GM21737 (cell line): ENCODE results near the gene TBCE.

Experiments
- ATAC-seq: cut with Tn5 transposase; IDR thresholded peaks from one replicate; pipeline ENCODE4 v1.9.1; 2021; ENCODE audit warnings: mild to moderate bottlenecking, moderate library complexity; ENCODE audit not compliant: unreplicated experiment

The TBCE gene

DNA sequence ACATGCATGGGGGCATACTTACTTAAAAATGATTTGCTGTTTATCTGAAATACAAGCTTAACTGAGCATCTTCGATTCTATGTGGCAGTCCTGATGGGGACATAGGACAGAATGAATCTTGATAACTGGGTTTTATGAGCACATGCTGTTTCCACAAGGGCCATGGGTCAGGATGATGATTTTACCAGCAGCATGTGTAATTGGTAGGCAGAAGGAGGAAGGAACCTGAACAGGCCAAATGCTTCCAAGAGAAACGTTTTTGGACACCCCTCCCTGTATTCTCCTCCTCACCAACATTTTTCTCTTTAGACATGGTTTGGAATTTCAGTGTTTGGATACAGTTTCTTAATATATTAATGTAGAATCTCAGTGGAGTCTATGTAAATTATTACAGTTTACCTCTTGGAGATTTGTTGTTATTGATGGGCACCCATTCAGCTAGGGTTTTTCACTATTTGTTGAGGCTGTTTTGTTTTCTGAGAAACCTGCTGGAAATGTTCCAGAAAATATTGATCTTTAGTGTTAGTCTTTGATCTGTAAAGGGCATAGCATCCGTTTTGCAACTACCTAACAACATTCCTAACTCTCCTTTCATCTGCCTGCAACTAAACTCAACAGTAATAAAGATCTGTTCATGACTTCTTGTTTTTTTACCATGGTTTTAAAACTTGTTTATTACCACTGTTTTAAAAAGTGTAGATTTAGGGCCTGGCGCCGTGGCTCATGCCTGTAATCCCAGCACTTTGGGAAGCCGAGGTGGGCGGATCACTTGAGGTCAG is 42.0 kb downstream of the TBCE start:
- no peak for ATAC-seq

DNA sequence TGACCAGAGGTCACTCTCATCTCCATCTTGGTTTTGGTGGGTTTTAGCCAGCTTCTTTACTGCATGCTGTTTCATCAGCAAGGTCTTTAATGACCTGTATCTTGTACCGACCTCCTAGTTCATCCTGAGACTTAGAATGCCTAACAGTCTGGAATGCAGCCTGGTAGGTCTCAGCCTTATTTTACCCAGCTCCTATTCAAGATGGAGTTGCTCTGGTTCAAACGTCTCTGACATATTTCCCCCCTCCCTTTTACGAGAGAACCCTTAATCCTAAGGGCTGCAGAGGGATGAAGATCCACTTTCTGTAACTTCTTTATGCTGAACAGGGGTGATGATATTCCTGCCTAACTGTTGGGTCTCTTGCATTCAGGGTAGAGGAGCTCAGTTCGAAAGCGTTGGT is 43.2 kb downstream of the TBCE start:
- no peak for ATAC-seq

DNA sequence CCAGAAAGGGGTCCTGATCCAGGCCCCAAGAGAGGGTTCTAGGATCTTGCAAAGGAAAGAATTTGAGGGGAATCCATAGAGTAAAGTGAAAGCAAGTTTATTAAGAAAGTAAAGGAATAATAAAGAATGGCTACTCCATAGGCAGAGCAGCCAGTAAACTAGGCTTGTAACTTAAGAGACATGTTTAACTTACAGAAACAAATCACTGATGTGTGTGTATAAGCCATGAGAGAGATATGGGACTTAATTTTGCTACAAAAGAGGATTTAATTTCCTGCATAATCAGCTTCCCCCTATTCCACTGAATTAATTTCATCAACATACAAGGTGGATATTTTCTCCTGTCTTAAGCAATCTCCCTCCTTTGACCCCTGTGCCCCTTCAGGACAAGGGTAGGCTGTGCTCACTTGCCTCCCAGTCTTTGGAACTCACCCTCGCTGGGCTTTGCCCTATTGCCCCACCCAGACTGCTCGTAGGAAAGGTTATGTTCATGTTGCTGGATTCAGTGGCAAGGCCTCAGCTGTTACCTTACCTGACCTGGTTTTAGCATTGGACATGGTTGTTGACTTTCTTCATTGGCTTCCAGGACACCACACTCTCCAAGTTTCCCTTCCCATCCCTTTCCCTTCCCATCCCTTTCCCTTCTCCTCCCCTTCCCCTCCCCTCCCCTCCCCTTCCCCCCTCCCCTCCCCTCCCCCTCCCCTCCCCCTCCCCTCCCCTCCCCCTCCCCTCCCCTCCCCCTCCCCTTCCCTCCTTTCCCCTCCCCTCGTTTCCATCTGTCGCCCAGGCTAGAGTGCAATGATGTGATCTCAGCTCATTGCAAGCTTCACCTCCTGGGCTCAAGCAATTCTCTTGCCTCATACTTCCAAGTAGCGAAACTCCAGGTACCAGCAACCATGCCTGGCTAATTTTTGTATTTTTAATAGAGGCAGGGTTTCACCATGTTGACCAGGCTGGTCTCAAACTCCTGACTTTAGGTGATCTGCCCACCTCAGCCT is 44.6 kb downstream of the TBCE start:
- no peak for ATAC-seq

DNA sequence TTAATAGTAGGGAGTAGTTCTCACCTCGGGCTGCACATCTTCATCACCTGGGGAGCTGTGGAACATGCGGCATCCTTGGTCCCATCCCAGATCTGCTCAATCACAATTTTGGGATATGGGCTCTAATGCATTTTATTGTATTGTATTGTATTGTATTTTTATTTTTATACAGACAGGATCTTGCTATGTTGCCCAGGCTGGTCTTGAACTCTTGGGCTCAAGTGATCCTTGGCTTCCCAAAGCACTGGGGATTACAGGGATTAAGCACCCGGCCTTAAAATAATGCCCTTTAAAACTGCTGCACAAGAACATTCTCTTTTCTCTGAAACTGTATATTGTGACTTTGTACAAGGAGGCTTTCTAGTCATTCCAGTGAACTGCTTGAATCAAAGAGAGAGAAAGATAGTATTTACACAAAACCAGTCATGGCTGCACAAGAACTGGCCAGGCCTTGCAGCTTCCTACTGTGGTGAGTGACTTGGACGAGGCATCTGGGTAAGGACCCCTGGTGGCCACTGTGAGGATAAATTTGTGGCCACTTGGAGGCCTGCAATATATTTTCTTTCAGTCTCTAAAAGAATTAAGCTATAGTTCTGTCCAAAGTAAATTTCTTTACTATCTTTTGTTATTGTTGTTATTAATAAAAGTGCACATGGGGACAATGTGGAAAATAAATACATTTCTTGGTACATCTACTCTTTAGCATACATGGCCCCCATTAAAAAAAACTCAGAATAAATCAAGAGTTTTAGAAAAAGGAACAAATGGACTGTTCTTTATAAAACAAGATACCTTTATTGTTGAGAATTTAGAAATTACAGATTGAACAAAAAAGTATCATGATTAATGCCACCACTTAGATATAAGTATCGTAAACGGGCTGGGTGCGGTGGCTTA is 48.0 kb downstream of the TBCE start:
- no peak for ATAC-seq

DNA sequence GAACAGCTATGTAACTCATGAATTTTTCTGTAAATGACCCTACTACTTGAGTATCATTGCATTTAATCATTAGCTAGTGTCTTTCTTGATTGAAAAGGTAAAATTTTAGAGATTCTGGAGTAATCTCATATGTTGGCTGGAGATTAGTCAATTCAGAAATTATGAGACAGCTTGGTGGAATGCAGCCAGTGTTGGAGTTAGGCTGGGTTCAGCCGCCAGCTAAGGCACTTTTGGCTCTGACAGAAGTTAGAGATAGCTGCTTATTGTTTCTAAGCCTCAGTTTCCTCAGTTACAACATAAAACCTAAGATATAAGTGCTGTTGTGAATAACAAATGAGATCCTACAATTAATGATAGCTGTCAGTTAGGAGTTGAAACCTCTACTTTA is 49.4 kb downstream of the TBCE start:
- ATAC-seq = no peak

DNA sequence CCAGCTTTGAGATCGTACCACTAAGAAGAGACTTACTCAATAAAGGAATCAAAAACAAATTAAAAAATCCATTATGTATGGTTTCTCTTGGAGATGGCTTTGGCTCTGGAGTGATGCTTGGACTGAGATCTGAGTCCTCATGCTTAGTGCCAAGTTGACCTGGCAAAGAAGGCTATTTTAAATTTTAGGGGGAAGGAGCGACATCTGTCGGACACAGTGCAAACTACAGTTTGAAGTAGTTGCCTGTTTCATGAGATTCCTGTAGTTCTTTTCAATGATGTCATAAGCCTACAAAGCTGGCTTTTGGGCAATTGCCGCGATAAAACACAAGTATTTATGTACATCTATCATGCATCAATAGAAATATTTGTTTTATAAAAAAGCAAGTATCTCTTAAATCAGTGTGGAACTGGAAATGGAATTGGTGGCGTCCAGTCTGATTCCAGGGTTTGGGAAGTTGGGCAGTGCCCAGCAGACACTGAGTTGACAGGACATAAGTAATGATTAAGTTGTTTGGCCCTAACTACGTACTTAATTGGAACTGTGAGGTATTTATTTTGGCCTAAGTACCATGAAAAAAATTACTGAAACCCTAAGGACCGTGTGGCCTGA is 50.0 kb downstream of the TBCE start:
- no peak for ATAC-seq

DNA sequence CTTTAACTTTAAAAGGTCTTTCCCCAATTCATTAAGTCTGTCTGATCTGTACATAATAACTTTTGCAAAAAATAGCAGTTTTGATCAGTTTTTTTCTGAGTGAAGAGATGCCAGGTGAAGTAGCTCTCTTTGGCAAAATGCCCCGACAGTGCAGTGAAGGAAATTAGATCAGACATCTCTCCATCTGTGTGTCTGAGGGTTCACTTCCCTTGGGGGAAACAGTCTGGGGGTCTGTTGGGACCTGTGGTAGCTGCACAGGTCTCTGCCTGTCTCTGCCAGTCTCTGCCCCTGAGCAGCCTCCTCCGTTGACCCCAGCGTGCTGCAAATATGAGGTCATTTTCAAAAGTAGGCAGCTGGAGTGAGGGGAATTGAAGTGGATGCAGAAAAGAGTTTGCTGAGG is 54.5 kb downstream of the TBCE start:
- ATAC-seq = no peak

DNA sequence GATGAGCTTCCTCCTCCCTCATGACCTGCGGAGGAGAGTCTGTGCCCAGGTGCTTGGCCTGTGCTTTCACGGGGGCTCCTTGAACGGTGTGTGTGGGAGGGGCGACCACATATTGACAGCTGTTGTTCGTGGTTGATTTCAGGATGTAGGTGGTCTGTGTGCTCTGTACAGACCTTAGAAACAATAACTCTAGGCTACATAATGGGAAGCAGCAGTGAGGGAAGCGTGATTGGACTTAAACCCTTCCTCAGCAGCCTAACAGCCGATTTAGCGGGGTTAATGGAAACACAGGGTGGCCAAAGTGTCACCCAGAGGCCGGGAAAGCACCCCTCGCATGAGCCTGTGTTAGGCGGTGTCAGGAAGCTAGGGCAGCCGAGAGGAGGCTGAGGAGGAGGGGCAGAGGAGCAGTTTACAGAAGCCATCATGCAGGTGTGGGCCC is 56.0 kb downstream of the TBCE start:
- peak; percentile 62 for ATAC-seq

- no peak for ATAC-seq
Measured at GRCh38 chr1:235424092-235424491, 56.9 kb downstream of the TBCE start.

- ATAC-seq = no peak
Measured at GRCh38 chr1:235425357-235425756, 58.1 kb downstream of the TBCE start.

DNA sequence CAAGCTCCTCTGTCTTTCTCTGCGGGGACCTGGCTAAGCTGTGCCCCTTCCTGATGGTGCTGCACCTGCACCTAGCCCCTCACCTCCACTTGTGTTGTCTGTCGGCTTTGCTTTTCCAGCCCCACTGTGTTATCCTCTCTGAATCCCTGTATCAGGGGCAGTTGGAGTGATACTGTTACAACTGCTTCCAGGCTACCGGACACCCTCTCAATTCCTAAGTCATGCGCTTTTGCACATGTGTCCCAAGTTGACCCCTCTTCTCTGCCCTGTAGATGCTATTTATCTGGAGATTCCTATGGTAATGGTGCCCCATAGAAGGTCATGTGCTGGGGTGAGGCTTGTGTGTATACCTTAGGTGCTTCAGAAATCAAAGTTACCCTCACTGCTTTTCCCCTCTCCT is 58.9 kb downstream of the TBCE start:
- no peak for ATAC-seq

GRCh38 chr1:235426680-235427079 is 59.5 kb downstream of the TBCE start:
- no peak for ATAC-seq

GRCh38 chr1:235427447-235427846 is 60.2 kb downstream of the TBCE start:
- ATAC-seq = no peak

DNA sequence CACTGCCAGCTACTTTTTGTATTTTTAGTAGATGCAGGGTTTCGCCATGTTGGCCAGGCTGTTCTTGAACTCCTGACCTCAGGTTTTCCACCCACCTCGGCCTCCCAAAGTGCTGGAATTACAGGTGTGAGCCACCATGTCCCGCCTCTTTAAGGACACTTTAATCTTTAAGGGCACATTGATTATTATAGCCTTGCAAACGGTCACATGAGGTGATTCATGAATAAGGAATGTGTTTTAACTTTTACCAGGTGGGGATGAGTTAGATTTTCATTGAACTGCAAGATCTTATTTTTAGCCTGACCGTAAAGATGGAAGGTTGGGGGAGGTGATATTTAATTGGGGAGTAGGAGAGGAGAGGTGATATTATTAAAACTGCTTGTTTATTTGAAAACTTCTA is 61.9 kb downstream of the TBCE start:
- ATAC-seq = no peak

DNA sequence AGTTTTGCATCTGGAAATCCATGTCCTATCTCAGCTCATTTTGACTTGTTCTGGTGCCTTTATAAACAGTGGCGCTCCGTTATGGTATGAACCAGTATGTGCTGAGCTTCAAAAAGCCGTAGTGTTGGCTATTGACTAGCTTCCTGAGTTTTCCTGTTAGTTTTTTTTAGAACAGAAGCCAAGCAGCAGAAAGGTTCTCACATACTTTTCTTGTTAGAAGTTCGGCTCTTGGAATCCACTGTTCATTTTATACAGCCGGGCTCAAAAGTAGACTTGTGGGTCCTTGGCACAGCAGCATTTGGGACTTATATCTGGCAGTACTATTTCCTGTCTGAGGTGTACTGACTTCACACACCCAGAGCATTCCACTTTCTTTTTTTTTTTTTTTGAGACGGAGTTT is 63.8 kb downstream of the TBCE start:
- no peak for ATAC-seq

- ATAC-seq = no peak
Measured at GRCh38 chr1:235434001-235434400, 66.8 kb downstream of the TBCE start.

DNA sequence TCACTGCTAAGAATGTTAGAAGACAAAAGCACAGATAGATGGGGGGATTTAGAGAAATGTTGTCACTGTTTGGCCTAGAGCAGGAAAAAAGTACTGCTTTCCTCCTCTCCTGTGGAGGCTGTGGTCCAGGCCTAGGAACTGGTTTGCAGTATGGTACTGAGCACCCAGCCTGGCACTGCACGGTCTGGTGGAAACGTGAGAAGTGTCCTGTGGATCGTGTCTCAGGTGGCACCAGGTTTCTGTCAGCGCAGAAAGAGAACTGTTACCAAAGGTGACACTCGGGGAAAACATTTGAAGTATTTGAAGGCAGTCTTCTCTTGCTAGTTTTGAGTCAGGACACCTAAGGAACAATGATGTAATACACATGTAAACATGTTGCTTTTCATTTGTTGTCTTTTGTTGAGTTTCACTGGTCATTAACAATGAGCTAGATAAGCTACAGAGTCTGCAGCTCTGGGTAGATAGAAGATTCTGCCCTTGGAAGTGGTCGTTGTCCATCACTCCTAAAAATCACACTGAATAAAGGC is 74.0 kb downstream of the TBCE start:
- ATAC-seq = no peak

GRCh38 chr1:235442788-235443429 is 75.7 kb downstream of the TBCE start:
- no peak for ATAC-seq

DNA sequence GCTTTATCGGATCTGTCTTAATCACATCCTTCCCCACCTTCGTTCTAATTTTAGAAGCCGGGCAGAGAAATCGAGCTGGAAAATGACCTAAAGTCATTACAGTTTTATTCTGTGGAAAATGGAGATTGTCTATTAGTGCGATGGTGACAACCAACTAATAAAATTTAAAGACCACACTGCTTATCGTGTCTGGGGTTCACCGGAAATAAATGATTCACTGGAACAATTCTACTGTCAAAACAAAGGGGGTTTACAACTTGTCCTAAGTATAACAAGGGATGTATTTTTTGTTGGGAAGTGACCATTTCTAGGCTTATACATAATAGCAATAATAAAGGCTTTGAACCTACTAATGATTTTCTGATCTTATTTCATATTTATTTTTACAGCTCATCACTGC is 81.4 kb downstream of the TBCE start:
- no peak for ATAC-seq

DNA sequence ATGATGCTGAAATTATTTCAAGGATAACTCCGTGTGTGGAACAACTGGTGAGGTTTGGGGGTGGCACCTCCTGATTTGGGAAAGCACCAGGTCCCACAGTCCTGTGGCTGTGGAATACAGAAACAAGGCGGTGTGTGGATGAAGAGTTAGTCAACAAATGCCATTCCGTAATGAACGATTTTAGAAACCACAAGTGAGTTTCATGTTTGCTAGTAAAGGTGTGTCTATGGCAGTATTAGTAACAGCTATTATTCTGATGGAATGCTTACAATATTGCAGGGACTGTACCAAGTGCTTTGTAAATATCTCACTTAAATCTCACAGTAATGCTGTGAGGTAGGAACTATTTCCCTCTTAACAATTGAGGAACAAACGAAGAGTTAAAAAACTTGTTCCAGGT is 83.2 kb downstream of the TBCE start:
- ATAC-seq = no peak
